Neural cell (in vitro differentiated cells): ENCODE data around the gene STAT4. TPM values are rescaled to one million over a fixed set of nuclear protein-coding genes. Genes with fewer than 3 reads are reported as not detected.

Source experiments
- H2AFZ ChIP-seq: fragments of 200-600, 300-800 bp; sonication (generic), shearing (Covaris generic); 2 replicates; pipeline ENCODE4 v1.6.0; 2014; ENCODE audit warnings: low read depth, mild to moderate bottlenecking, antibody characterized with exemption, low read length, moderate library complexity
- H3F3A ChIP-seq: fragments of 200-600 bp; shearing (Covaris generic); 2 replicates; pipeline ENCODE4 v1.6.1; 2016; ENCODE audit warnings: mild to moderate bottlenecking, moderate library complexity, mixed read lengths, antibody characterized with exemption, low read length; ENCODE audit not compliant: insufficient read depth, poor library complexity, severe bottlenecking
- H3K27ac ChIP-seq: fragments of 200-600, 300-800 bp; sonication (generic), shearing (Covaris generic); 2 replicates; pipeline ENCODE4 v1.5.1; 2014; ENCODE audit warnings: mild to moderate bottlenecking, low read length, moderate library complexity
- H3K27me3 ChIP-seq: fragments of 300-800, 200-600 bp; sonication (generic), shearing (Covaris generic); 2 replicates; pipeline ENCODE4 v1.6.0; 2014; ENCODE audit warnings: mild to moderate bottlenecking, low read depth, low read length, moderate library complexity; ENCODE audit not compliant: insufficient read depth
- H3K36me3 ChIP-seq: fragments of 300-800, 200-600 bp; sonication (generic), shearing (Covaris generic); 2 replicates; pipeline ENCODE4 v1.5.1; 2014; ENCODE audit warnings: mild to moderate bottlenecking, antibody characterized with exemption, low read length, moderate library complexity; ENCODE audit not compliant: insufficient read depth
- H3K4me2 ChIP-seq: fragments of 300-800, 200-600 bp; sonication (generic), shearing (Covaris generic); 2 replicates; pipeline ENCODE4 v1.6.0; 2014; ENCODE audit warnings: mild to moderate bottlenecking, low read length
- H3K4me3 ChIP-seq: fragments of 300-800, 200-600 bp; sonication (generic), shearing (Covaris generic); 2 replicates; pipeline ENCODE4 v1.5.1; 2014; ENCODE audit warnings: mild to moderate bottlenecking, low read length, moderate library complexity
- H3K79me2 ChIP-seq: fragments of 200-600 bp; shearing (Covaris generic); replicated peaks from 2 replicates; pipeline ENCODE4 v1.6.0; 2014; ENCODE audit warnings: mild to moderate bottlenecking, low read length, moderate library complexity; ENCODE audit not compliant: insufficient read depth
- H3K9ac ChIP-seq: fragments of 300-800, 200-600 bp; sonication (generic), shearing (Covaris generic); 2 replicates; pipeline ENCODE4 v1.6.1; 2016; ENCODE audit warnings: mild to moderate bottlenecking, low read length, mixed read lengths
- H3K9me2 ChIP-seq: fragments of 200-600 bp; shearing (Covaris generic); 2 replicates; pipeline ENCODE4 v1.6.1; 2016; ENCODE audit warnings: mild to moderate bottlenecking, low read length, mixed read lengths; ENCODE audit not compliant: insufficient read depth
- H3K9me3 ChIP-seq: fragments of 200-600, 300-800 bp; sonication (generic), shearing (Covaris generic); 2 replicates; pipeline ENCODE4 v1.6.1; 2016; ENCODE audit warnings: mild to moderate bottlenecking, mixed run types, low read length, moderate library complexity, mixed read lengths
- H4K20me1 ChIP-seq: fragments of 200-600 bp; shearing (Covaris generic); 2 replicates; pipeline ENCODE4 v1.6.1; 2016; ENCODE audit warnings: mild to moderate bottlenecking, mixed run types; ENCODE audit not compliant: insufficient read depth
- CTCF ChIP-seq: fragments of 450-650 bp; IDR thresholded peaks from 2 replicates; pipeline ENCODE4 v1.5.1; 2014; ENCODE audit warnings: antibody characterized with exemption, mild to moderate bottlenecking, moderate library complexity; ENCODE audit not compliant: poor library complexity, severe bottlenecking
- EP300 ChIP-seq: fragments of 450-650 bp; conservative IDR thresholded peaks from 2 replicates; pipeline ENCODE4 v1.6.1; 2014; ENCODE audit warnings: antibody characterized with exemption, mild to moderate bottlenecking, moderate library complexity; ENCODE audit not compliant: poor library complexity, severe bottlenecking
- EZH2 ChIP-seq: fragments of 200-600, 300-800 bp; shearing (Covaris generic), sonication (generic); IDR thresholded peaks from 2 replicates; pipeline ENCODE4 v1.6.1; 2014; ENCODE audit warnings: antibody characterized with exemption, low read length, borderline replicate concordance, mild to moderate bottlenecking; ENCODE audit not compliant: insufficient read depth, poor library complexity, severe bottlenecking
- MXI1 ChIP-seq: fragments of 450-650 bp; conservative IDR thresholded peaks from 2 replicates; pipeline ENCODE4 v1.6.1; 2014; ENCODE audit warnings: antibody characterized with exemption, mild to moderate bottlenecking; ENCODE audit not compliant: poor library complexity, severe bottlenecking
- POLR2AphosphoS5 ChIP-seq: IDR thresholded peaks from 2 replicates; pipeline ENCODE4 v1.6.1; 2012
- RAD21 ChIP-seq: fragments of 450-650 bp; conservative IDR thresholded peaks from 2 replicates; pipeline ENCODE4 v1.6.1; 2014; ENCODE audit warnings: antibody characterized with exemption, mild to moderate bottlenecking, moderate library complexity
- REST ChIP-seq: IDR thresholded peaks from 2 replicates; pipeline ENCODE4 v1.6.1; 2012; ENCODE audit warnings: borderline replicate concordance
- SMC3 ChIP-seq: fragments of 450-650 bp; conservative IDR thresholded peaks from 2 replicates; pipeline ENCODE4 v1.6.1; 2014; ENCODE audit warnings: antibody characterized with exemption, mild to moderate bottlenecking, moderate library complexity; ENCODE audit not compliant: poor library complexity
- TAF1 ChIP-seq: IDR thresholded peaks from 2 replicates; pipeline ENCODE4 v1.6.1; 2012; ENCODE audit warnings: low read depth
- polyA plus RNA-seq: library from polyadenylated mRNA; depleted of rRNA; stranded (reverse); fragments of >200 nt; gene quantifications from 2 replicates; pipeline ENCODE4 v1.2.3, GENCODE V29; 2014

STAT4 gene
- polyA plus RNA-seq, 1 donor from 2014 or later = 3.7 TPM

GRCh38 chr2:191036363-191036762 is 114.4 kb downstream of the STAT4 start:
- no peaks in the 10 kb centered on the region for H3K27me3 ChIP-seq
- H3K36me3 ChIP-seq = no peaks in the 10 kb centered on the region
- no peak overlapping the region for H3K9ac ChIP-seq
- no peaks in the 10 kb centered on the region for H3F3A ChIP-seq
- H2AFZ ChIP-seq = no peak overlapping the region
- TF ChIP-seq EP300 = no peak
- TF ChIP-seq EZH2 = no peak
- TF ChIP-seq RAD21 = no peak
- no peak for TF ChIP-seq TAF1
- TF ChIP-seq SMC3 = no peak
- no peak for TF ChIP-seq MXI1
- no peak for TF ChIP-seq REST
- no peak for TF ChIP-seq POLR2AphosphoS5
- no peak for TF ChIP-seq CTCF
- H4K20me1 ChIP-seq = no peaks in the 10 kb centered on the region
- H3K4me2 ChIP-seq = no peak overlapping the region
- H3K79me2 ChIP-seq = no peaks in the 10 kb centered on the region
- no peaks in the 10 kb centered on the region for H3K9me3 ChIP-seq
- no peak overlapping the region for H3K4me3 ChIP-seq
- H3K27ac ChIP-seq = no peak overlapping the region
- H3K9me2 ChIP-seq = no peaks in the 10 kb centered on the region

- H3K27ac ChIP-seq = no peak overlapping the region
- no peak for TF ChIP-seq EZH2
- no peak for TF ChIP-seq RAD21
- TF ChIP-seq POLR2AphosphoS5 = no peak
- no peak for TF ChIP-seq EP300
- H3K79me2 ChIP-seq = no peaks in the 10 kb centered on the region
- H3F3A ChIP-seq = no peaks in the 10 kb centered on the region
- no peak overlapping the region for H3K4me3 ChIP-seq
- H2AFZ ChIP-seq = no peak overlapping the region
- no peaks in the 10 kb centered on the region for H4K20me1 ChIP-seq
- no peaks in the 10 kb centered on the region for H3K9me3 ChIP-seq
- no peaks in the 10 kb centered on the region for H3K36me3 ChIP-seq
- H3K4me2 ChIP-seq = no peak overlapping the region
- no peak overlapping the region for H3K9ac ChIP-seq
- H3K9me2 ChIP-seq = no peaks in the 10 kb centered on the region
- no peaks in the 10 kb centered on the region for H3K27me3 ChIP-seq
Observed at GRCh38 chr2:191032588-191033429, 118.0 kb downstream of the STAT4 start.
